ENCODE measurements around the gene ZNF717. TPM values are rescaled to one million over a fixed set of nuclear protein-coding genes. Genes with fewer than 3 reads are reported as not detected.
"Not testable (repeated sequence)": the region's sequence is repeated elsewhere in the genome, so short reads cannot be mapped to it uniquely, and the experiment has no call there.

ZNF717 gene
- total RNA-seq, 6 experiments from 2014 or later = 4.3 to 9.2 (median 5.3) TPM

DNA sequence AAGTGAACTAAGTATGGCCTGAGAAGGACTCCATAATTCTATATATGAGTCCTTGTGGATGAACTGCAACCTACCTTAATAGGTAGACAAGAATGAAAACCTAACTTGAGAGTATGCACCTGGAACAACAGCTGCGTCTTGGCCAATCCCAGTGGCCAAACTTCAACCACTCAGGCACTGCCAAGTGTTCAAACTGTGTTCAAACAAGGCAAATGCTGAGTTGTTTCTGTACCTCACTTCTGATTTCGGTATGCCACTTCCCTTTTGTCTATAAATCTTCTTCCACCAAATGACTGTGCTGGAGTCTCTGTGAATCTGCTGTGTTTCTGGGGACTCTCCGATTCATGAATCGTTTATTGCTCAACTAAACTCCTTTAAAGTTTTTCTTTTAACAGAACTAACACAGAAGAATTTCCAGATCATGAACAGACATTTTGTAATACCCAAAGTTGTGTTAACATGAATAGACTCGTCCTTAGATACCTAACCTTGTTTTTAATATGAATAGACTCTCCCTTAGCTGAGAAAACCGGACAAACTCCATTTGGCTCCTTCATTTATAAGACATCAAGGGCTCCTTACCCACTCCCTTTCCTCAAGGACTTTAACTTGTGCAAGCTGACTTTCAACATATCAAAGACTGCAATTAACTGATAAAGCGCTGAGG is 4.1 kb downstream of the ZNF717 start:
- no peak overlapping the region for H3K27ac ChIP-seq
- no peak overlapping the region for H3K4me3 ChIP-seq
- TF ChIP-seq POLR2A (IDR thresholded peaks at IDR 0.05) = no peak
- TF ChIP-seq, protein P1, sequence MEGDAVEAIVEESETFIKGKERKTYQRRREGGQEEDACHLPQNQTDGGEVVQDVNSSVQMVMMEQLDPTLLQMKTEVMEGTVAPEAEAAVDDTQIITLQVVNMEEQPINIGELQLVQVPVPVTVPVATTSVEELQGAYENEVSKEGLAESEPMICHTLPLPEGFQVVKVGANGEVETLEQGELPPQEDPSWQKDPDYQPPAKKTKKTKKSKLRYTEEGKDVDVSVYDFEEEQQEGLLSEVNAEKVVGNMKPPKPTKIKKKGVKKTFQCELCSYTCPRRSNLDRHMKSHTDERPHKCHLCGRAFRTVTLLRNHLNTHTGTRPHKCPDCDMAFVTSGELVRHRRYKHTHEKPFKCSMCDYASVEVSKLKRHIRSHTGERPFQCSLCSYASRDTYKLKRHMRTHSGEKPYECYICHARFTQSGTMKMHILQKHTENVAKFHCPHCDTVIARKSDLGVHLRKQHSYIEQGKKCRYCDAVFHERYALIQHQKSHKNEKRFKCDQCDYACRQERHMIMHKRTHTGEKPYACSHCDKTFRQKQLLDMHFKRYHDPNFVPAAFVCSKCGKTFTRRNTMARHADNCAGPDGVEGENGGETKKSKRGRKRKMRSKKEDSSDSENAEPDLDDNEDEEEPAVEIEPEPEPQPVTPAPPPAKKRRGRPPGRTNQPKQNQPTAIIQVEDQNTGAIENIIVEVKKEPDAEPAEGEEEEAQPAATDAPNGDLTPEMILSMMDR (IDR thresholded peaks at IDR 0.05) = no peak
- H3K27me3 ChIP-seq = no peaks in the 10 kb centered on the region
- peaks cover 0 to 7% (median 0%) of the 10 kb centered on the region in 4 donors for H3K36me3 ChIP-seq
- no peak for DNase-seq
- H3K9me3 ChIP-seq = no peaks in the 10 kb centered on the region
- WGBS (ENCODE audit: insufficient coverage, low coverage, low lambda C conversion rate, missing lambda C conversion rate) = 71% methylated on average over 7 of the region's 7 CpGs
- no peak for ATAC-seq
- intact Hi-C loops (cut with DNase I) = no loop called here
- H3K4me1 ChIP-seq = peaks cover 0 to 8% (median 0%) of the 10 kb centered on the region in 4 donors

- H3K27me3 ChIP-seq; H3K9me3 ChIP-seq; intact Hi-C loops (cut with DNase I); H3K4me3 ChIP-seq; DNase-seq; H3K27ac ChIP-seq; H3K4me1 ChIP-seq; ATAC-seq: not testable (repeated sequence)
- WGBS (ENCODE audit: insufficient coverage, low coverage, low lambda C conversion rate, missing lambda C conversion rate) = 74% methylated on average over 11 of the region's 11 CpGs
- peaks cover 0 to 10% (median 0%) of the 10 kb centered on the region in 4 donors for H3K36me3 ChIP-seq
Measured at GRCh38 chr3:75777742-75778141, 7.6 kb downstream of the ZNF717 start.

GRCh38 chr3:75771631-75772030 is 13.7 kb downstream of the ZNF717 start:
- H3K27ac ChIP-seq; H3K4me3 ChIP-seq; H3K27me3 ChIP-seq; H3K4me1 ChIP-seq; intact Hi-C loops (cut with DNase I); ATAC-seq; DNase-seq; H3K9me3 ChIP-seq: not testable (repeated sequence)
- H3K36me3 ChIP-seq = peaks cover 0 to 10% (median 0%) of the 10 kb centered on the region in 4 donors
- WGBS (ENCODE audit: insufficient coverage, low coverage, low lambda C conversion rate, missing lambda C conversion rate) = 65% methylated on average over 3 of the region's 10 CpGs

GRCh38 chr3:75768303-75769017 is 16.9 kb downstream of the ZNF717 start:
- no peak overlapping the region for H3K4me3 ChIP-seq
- peaks cover 0 to 6% (median 0%) of the 10 kb centered on the region in 4 donors for H3K36me3 ChIP-seq
- no peak for DNase-seq
- 60% methylated on average over 1 of the region's 7 CpGs for WGBS (ENCODE audit: insufficient coverage, low coverage, low lambda C conversion rate, missing lambda C conversion rate)
- no peaks in the 10 kb centered on the region for H3K27me3 ChIP-seq
- H3K27ac ChIP-seq = no peak overlapping the region
- intact Hi-C loops (cut with DNase I) = no loop called here
- H3K4me1 ChIP-seq = no peaks in the 10 kb centered on the region
- no peak for ATAC-seq
- TF ChIP-seq POLR2A (IDR thresholded peaks at IDR 0.05) = no peak
- TF ChIP-seq, protein P1 (IDR thresholded peaks at IDR 0.05) = no peak
- peaks cover 0 to 9% (median 2%) of the 10 kb centered on the region in 4 donors for H3K9me3 ChIP-seq

GRCh38 chr3:75737831-75738493 is 47.4 kb downstream of the ZNF717 start:
- peaks cover 0 to 47% (median 24%) of the 10 kb centered on the region in 4 donors for H3K9me3 ChIP-seq

More at GRCh38 chr3:75737831-75738493, 47.4 kb downstream of the ZNF717 start:
- 73% methylated on average over 7 of the region's 7 CpGs for WGBS (ENCODE audit: insufficient coverage, low coverage, low lambda C conversion rate, missing lambda C conversion rate)
- TF ChIP-seq POLR2A (IDR thresholded peaks at IDR 0.05) = no peak
- TF ChIP-seq, protein P1 (IDR thresholded peaks at IDR 0.05) = no peak
- Histone ChIP-seq H3K4me1 (no peaks in the 10 kb centered on the region), H3K4me3 (no peak overlapping the region), H3K36me3 (peaks cover 0 to 17% (median 0%) of the 10 kb centered on the region in 4 donors), H3K27me3 (no peaks in the 10 kb centered on the region), H3K27ac (no peak overlapping the region)
- ATAC-seq (no peak), DNase-seq (no peak)
- intact Hi-C loops (cut with DNase I) = no loop called here
